Heart right ventricle (tissue), 16 donors: Measurements from ENCODE around the gene CPEB4. TPM values are rescaled to one million over a fixed set of nuclear protein-coding genes. Genes with fewer than 3 reads are reported as not detected.
A peak's percentile ranks its signal among the peaks of the same experiment; 100 is the strongest.

Source experiments
- ATAC-seq, 8 donors: fragments of 200-7000 bp; cut with Tn5 transposase; one replicate each; pipeline ENCODE4 v1.9.1; 2020; ENCODE audit warnings: mild to moderate bottlenecking in 8 of 8, moderate library complexity in 8 of 8, moderate number of reproducible peaks in 1 of 8
- DNase-seq, 2 donors: peaks; one replicate each; pipeline ENCODE4 v3.0.0-alpha.2; 2020
- H3K27ac ChIP-seq, 10 donors: fragments of 200-600 bp; sonication (generic) in 2 of 10; one replicate each; pipeline versions ENCODE4 v1.5.0 to v1.8.0; 2020 to 2022; ENCODE audit warnings: mild to moderate bottlenecking in 3 of 10
- H3K27me3 ChIP-seq, 7 donors: fragments of 200-600 bp; one replicate each; pipeline ENCODE4 v1.8.0; 2021 to 2022; ENCODE audit warnings: mild to moderate bottlenecking in 2 of 7
- H3K36me3 ChIP-seq, 9 donors: fragments of 200-600 bp; sonication (generic) in 1 of 9; one replicate each; pipeline versions ENCODE4 v1.5.0 to v1.8.0; 2020 to 2022; ENCODE audit warnings: mild to moderate bottlenecking in 2 of 9
- H3K4me1 ChIP-seq, 9 donors: fragments of 200-600 bp; sonication (generic) in 1 of 9; one replicate each; pipeline versions ENCODE4 v1.5.0 to v1.8.0; 2020 to 2022; ENCODE audit warnings: mild to moderate bottlenecking in 4 of 9
- H3K4me3 ChIP-seq, 10 donors: fragments of 200-600 bp; sonication (generic) in 2 of 10; one replicate each; pipeline versions ENCODE4 v1.5.0 to v1.8.0; 2020 to 2022; ENCODE audit warnings: mild to moderate bottlenecking in 7 of 10, moderate library complexity in 2 of 10
- H3K9me3 ChIP-seq, 11 donors: fragments of 200-600 bp in 10 of 11; sonication (generic) in 2 of 11; one replicate each; pipeline versions ENCODE4 v1.5.0 to v1.8.0; 2013 to 2022; ENCODE audit warnings: mild to moderate bottlenecking in 2 of 11, control low read depth in 1 of 11, moderate library complexity in 1 of 11
- CTCF ChIP-seq, 9 donors: fragments of 200-600 bp; sonication (generic) in 2 of 9; IDR thresholded peaks; one replicate each; pipeline versions ENCODE4 v1.5.0 to v1.8.0; 2021 to 2022; ENCODE audit warnings: antibody characterized with exemption in 9 of 9, mild to moderate bottlenecking in 5 of 9, moderate library complexity in 1 of 9
- WGBS, 2 donors: extraction: QIAGEN DNeasy Blood & Tissue Kit; methylation state at CpG; one replicate each; pipeline ENCODE4 v1.1.7; 2013; ENCODE audit warnings: inconsistent platforms in 1 of 2; 5-methylcytosine and 5-hydroxymethylcytosine counted together
- intact Hi-C, 10 donors: fragments of 100-400 bp; cut with DNase I; formaldehyde crosslinking; loops; one replicate each; pipeline versions ENCODE4 v1.11.1 to v1.14.2; 2022
- polyA plus RNA-seq, 2 donors: library from polyadenylated mRNA; stranded (reverse); fragments of 200-250 nt; gene quantifications; one replicate each; pipeline ENCODE4 v1.2.3, GENCODE V29; 2013
- total RNA-seq, 10 donors: library from RNA; stranded (reverse); fragmentation: NEBNext Ultra II Directional in 3 of 10; extraction: Animal tissue kit (Norgen Biotek cat#: 25700) in 3 of 10; gene quantifications; one replicate each; pipeline versions ENCODE4 v1.2.1 to v1.2.4, GENCODE V29; 2021 to 2023
- donor health status: Arrhythmogenic right ventricular cardiomyopathy.
- donor health status: ischemic (EF 13 %, LVEDD 7.1; RV severe dilation, severe dysfunction).
- donor health status: healthy with polysubstance abuse.
- donor health status: DM: no; HTN: yes; CAD: no.
- donor health status: DM: no; HTN: no; CAD: no.
- donor health status: ischemic (EF 25% LVEDD 6.9; RV normal size, moderate dysfunction).
- donor health status: ischemic (EF 25% LVEDD 5.7; RV mildly dilated, moderate dysfunction).
- donor health status: healthy.
- donor health status: DM: yes; HTN: yes; CAD: no.
- donor health status: Ischemic cardiomyopathy.
- donor health status: ischemic (EF 35%, LVEDD 5.7; RV mildly dilated, moderate dysfunction).
- donor health status: nonischemic (EF 11% LVEDD 7.7; RV severe dilation, severe dysfunction).
- donor health status: DM: yes; HTN: yes; CAD: no.
- donor health status: PGD.
- donor health status: ischemic (EF 29% LVEDD 5.4; RV normal size, mild dysfunction).
- donor health status: nonischemic (EF 23%, LVEDD 6.1; RV moderate dilation, normal function).

The CPEB4 gene
- total and polyA plus RNA-seq, 12 donors = 29.4 to 279 (median 168) TPM

- ATAC-seq = no peak
- no peak for DNase-seq
- Histone ChIP-seq H3K27me3 (no peaks in the 10 kb centered on the region), H3K4me1 (peaks cover 0 to 55% (median 23%) of the 10 kb centered on the region in 9 donors), H3K27ac (peak overlapping the region in 4 of 10 donors; percentile 28 to 74 (median 49)), H3K4me3 (no peak overlapping the region), H3K36me3 (no peaks in the 10 kb centered on the region), H3K9me3 (no peaks in the 10 kb centered on the region)
- peak in 2 of 9 donors; percentile 22 to 28 for TF ChIP-seq CTCF (IDR thresholded peaks at IDR 0.05)
- 59 to 65% methylated on average over 6 of the region's 6 CpGs for WGBS, 2 donors
- intact Hi-C loops = loop anchor here in 7 of 10 donors (5.0 to 10.0 kb wide), 9 partner anchors 37 to 271 kb away; partner anchors contain the start of gene BOD1 (in 3 of the 7)
Observed at GRCh38 chr5:173885475-173886010, 2.6 kb upstream of the CPEB4 start.

GRCh38 chr5:173886150-173886549 lies 2.0 kb upstream of the CPEB4 start:
- no peaks in the 10 kb centered on the region for H3K9me3 ChIP-seq
- peaks cover 0 to 61% (median 25%) of the 10 kb centered on the region in 9 donors for H3K4me1 ChIP-seq
- no peaks in the 10 kb centered on the region for H3K36me3 ChIP-seq
- no peak for ATAC-seq
- no peaks in the 10 kb centered on the region for H3K27me3 ChIP-seq
- TF ChIP-seq CTCF (IDR thresholded peaks at IDR 0.05) = no peak
- intact Hi-C loops = loop anchor here in 7 of 10 donors (5.0 to 10.0 kb wide), 9 partner anchors 36 to 271 kb away; partner anchors contain the start of gene BOD1 (in 3 of the 7)
- no peak for DNase-seq
- peak overlapping the region in 4 of 10 donors; percentile 28 to 74 (median 49) for H3K27ac ChIP-seq
- WGBS, 2 donors = 92 to 98% methylated on average over 2 of the region's 2 CpGs
- no peak overlapping the region for H3K4me3 ChIP-seq

GRCh38 chr5:173888473-173889131 lies 453 bp downstream of the CPEB4 start:
- 0 to 1% methylated on average over 37 of the region's 37 CpGs for WGBS, 2 donors
- peak overlapping the region; percentile 74 to 97 (median 90) for H3K27ac ChIP-seq
- intact Hi-C loops = loop anchor here in 8 of 10 donors (1.0 to 10.0 kb wide), 12 partner anchors 34 to 274 kb away; partner anchors contain the start of gene BOD1 (in 4 of the 8)
- DNase-seq = peak; percentile 23 to 37
- H3K4me3 ChIP-seq = peak overlapping the region; percentile 72 to 94 (median 82)
- no peaks in the 10 kb centered on the region for H3K9me3 ChIP-seq
- H3K27me3 ChIP-seq = no peaks in the 10 kb centered on the region
- no peak for ATAC-seq
- no peaks in the 10 kb centered on the region for H3K36me3 ChIP-seq
- H3K4me1 ChIP-seq = peaks cover 0 to 81% (median 28%) of the 10 kb centered on the region in 9 donors
- TF ChIP-seq CTCF (IDR thresholded peaks at IDR 0.05) = no peak

- Histone ChIP-seq H3K4me3 (peak overlapping the region; percentile 72 to 94 (median 82)), H3K4me1 (peaks cover 0 to 81% (median 31%) of the 10 kb centered on the region in 9 donors), H3K27ac (peak overlapping the region; percentile 74 to 97 (median 90)), H3K27me3 (no peaks in the 10 kb centered on the region), H3K9me3 (no peaks in the 10 kb centered on the region), H3K36me3 (peaks cover 0 to 9% (median 0%) of the 10 kb centered on the region in 9 donors)
- DNase-seq (peak; percentile 42 to 45), ATAC-seq (peak in 4 of 8 donors; percentile 3 to 12 (median 6))
- intact Hi-C loops = loop anchor here in 7 of 10 donors (2.0 to 10.0 kb wide), 8 partner anchors 37 to 273 kb away; partner anchors contain the start of gene BOD1 (in 1 of the 7)
- 13% methylated on average over 19 of the region's 19 CpGs for WGBS, 2 donors
- TF ChIP-seq CTCF (IDR thresholded peaks at IDR 0.05) = no peak
Observed at GRCh38 chr5:173890195-173890991, 2.2 kb downstream of the CPEB4 start.
